Natural killer cell treated with Interleukin-12 subunit alpha and Interleukin-12 subunit beta and Interleukin-15 and Interleukin-18, amount 100 ng/mL, for 72 hours (primary cell): ENCODE results near the gene WDFY4. TPM values are rescaled to one million over a fixed set of nuclear protein-coding genes. Genes with fewer than 3 reads are reported as not detected.
A peak's percentile ranks its signal among the peaks of the same experiment; 100 is the strongest.

ENCODE experiments used
- ATAC-seq, 2 donors: fragments of 150-1000 bp; cut with Tn5 transposase in 1 of 2; sonication (Bioruptor Pico), chemical (Tn5 transposase) in 1 of 2; 2 replicates each; pipeline ENCODE4 v1.10.0; 2021
- DNase-seq: peaks from one replicate; pipeline ENCODE4 v3.0.0; 2022; ENCODE audit warnings: low spot score
- H3K27ac Mint-ChIP-seq, 2 donors: 1 replicate in 1 of 2; 2 replicates in 1 of 2; pipeline ENCODE4 v1.8.0; 2022; ENCODE audit warnings: mixed read lengths in 2 of 2, mild to moderate bottlenecking in 1 of 2, moderate library complexity in 1 of 2
- H3K27me3 Mint-ChIP-seq, 2 donors: 1 replicate in 1 of 2; 2 replicates in 1 of 2; pipeline ENCODE4 v1.8.0; 2022; ENCODE audit warnings: mixed read lengths in 2 of 2
- H3K36me3 Mint-ChIP-seq: one replicate; pipeline ENCODE4 v1.8.0; 2022; ENCODE audit warnings: mixed read lengths
- H3K4me1 Mint-ChIP-seq, 2 donors: 1 replicate in 1 of 2; 2 replicates in 1 of 2; pipeline ENCODE4 v1.8.0; 2022; ENCODE audit warnings: low read depth in 2 of 2, mixed read lengths in 2 of 2, mild to moderate bottlenecking in 1 of 2
- H3K4me3 Mint-ChIP-seq: one replicate; pipeline ENCODE4 v1.8.0; 2022; ENCODE audit warnings: mixed read lengths
- H3K9me3 Mint-ChIP-seq: 2 replicates; pipeline ENCODE4 v1.8.0; 2022; ENCODE audit warnings: mixed read lengths
- total RNA-seq, 2 donors: library from RNA; stranded (reverse); gene quantifications; one replicate each; pipeline ENCODE4 v1.2.3, GENCODE V29; 2022

WDFY4 gene
- total RNA-seq, 2 donors from 2014 or later, result 2.0 TPM; not detected in 1

DNA sequence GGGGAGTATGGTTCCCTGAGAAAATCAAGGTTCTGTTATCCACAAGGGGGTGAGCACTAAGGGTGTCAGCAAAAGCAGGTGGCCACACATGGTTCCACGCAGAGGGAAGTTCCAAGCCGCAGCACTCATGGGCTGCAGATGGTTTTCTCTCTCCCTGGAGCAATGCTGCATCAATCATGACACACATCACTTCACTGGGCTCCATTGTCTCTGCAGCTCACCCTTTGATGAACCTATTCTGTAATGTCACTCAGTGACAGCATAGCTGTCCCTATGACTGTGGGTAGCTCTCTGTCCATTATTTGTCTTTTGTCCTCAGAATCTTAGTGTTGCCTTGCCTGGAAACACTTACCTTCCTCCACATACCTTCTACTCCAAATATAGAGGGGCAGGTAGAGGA lies 220.2 kb downstream of the WDFY4 start:
- Mint-ChIP-seq H3K36me3 (no peaks in the 10 kb centered on the region), H3K9me3 (no peaks in the 10 kb centered on the region), H3K27ac (no peak overlapping the region), H3K4me3 (no peak overlapping the region), H3K4me1 (peaks cover 0 to 3% of the 10 kb centered on the region in 2 donors), H3K27me3 (peaks cover 8 to 9% of the 10 kb centered on the region in 2 donors)
- no peak for ATAC-seq
- no peak for DNase-seq

- no peaks in the 10 kb centered on the region for H3K36me3 Mint-ChIP-seq
- H3K27me3 Mint-ChIP-seq, result peaks cover 9 to 10% of the 10 kb centered on the region in 2 donors
- no peaks in the 10 kb centered on the region for H3K9me3 Mint-ChIP-seq
- H3K4me3 Mint-ChIP-seq, result no peak overlapping the region
- no peak overlapping the region for H3K27ac Mint-ChIP-seq
- peaks cover 0 to 3% of the 10 kb centered on the region in 2 donors for H3K4me1 Mint-ChIP-seq
- ATAC-seq, result peak in 1 of 2 donors; percentile 14
- DNase-seq, result no peak
Measured at GRCh38 chr10:48905311-48905710, 220.6 kb downstream of the WDFY4 start.

DNA sequence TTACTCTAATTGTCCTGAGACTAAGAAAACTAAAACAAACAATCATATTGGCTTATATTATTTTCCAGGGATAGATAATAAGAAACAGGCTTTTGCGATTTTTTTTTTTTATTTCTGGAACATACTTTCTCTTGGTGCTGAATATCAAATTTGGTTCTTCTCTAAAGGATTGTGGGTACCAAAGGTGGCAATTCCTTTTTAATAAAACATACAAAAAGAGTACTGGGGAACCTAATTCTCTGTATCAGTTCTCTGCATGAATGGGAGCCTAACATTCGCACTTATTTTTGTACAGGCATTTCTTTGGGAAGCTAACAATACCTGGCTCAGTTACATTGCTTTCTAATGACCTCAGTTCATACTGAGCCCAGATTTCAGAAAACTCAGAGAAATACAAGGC lies 222.2 kb downstream of the WDFY4 start:
- ATAC-seq (no peak), DNase-seq (no peak)
- Mint-ChIP-seq H3K36me3 (no peaks in the 10 kb centered on the region), H3K9me3 (no peaks in the 10 kb centered on the region), H3K27ac (no peak overlapping the region), H3K4me1 (peaks cover 0 to 3% of the 10 kb centered on the region in 2 donors), H3K4me3 (no peak overlapping the region), H3K27me3 (peaks cover 9 to 17% of the 10 kb centered on the region in 2 donors)

DNA sequence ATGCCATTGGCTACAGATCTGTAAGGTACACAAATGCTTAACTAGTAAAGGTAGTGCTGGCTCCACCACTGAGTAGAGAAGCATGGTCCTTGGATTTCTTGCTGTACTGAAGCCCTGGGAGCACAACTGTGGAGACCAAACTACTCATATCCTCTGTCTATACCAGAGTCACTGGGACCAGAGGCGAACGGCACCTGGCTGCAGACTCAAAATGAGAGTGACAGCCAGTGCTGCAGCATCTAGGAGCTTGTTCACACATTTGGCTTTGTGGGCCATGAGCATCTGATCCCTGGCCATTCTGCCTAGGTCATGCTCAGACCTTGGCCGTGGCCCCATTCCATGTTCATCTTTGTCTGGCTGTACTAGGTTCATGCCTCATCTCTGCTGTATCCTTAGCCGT lies 223.1 kb downstream of the WDFY4 start:
- Mint-ChIP-seq H3K9me3 (no peaks in the 10 kb centered on the region), H3K4me3 (no peak overlapping the region), H3K27ac (no peak overlapping the region), H3K36me3 (no peaks in the 10 kb centered on the region), H3K4me1 (peaks cover 0 to 3% of the 10 kb centered on the region in 2 donors), H3K27me3 (peaks cover 9 to 17% of the 10 kb centered on the region in 2 donors)
- DNase-seq, result no peak
- peak in 1 of 2 donors; percentile 22 for ATAC-seq

DNA sequence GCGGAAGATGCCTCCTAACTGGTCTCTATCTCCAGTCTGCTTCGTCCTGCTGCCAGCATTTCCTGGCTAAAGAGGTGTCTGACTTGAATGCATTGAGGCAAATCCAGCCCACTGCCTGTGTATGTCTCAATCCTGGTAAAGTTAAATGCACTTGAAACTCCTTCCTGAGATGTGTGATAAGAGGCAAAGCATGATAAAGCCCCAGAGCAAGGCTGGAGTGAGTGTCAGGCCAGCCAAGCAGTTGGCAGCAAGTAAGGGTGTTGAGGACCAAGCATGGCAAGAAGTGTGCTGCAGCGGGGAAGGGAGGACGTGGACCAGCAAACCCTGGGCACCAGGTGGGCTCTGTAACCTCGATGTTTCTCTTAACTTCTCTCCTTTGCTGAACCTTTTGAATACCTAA lies 225.9 kb downstream of the WDFY4 start:
- Mint-ChIP-seq H3K4me1 (peaks cover 0 to 3% of the 10 kb centered on the region in 2 donors), H3K36me3 (no peaks in the 10 kb centered on the region), H3K27ac (no peak overlapping the region), H3K9me3 (no peaks in the 10 kb centered on the region), H3K4me3 (no peak overlapping the region), H3K27me3 (peaks cover 6 to 9% of the 10 kb centered on the region in 2 donors)
- ATAC-seq (no peak), DNase-seq (no peak)

GRCh38 chr10:48913674-48914073 lies 229.0 kb downstream of the WDFY4 start:
- Mint-ChIP-seq H3K36me3 (no peaks in the 10 kb centered on the region), H3K9me3 (no peaks in the 10 kb centered on the region), H3K4me1 (no peaks in the 10 kb centered on the region), H3K27ac (no peak overlapping the region), H3K27me3 (peaks cover 10 to 28% of the 10 kb centered on the region in 2 donors), H3K4me3 (no peak overlapping the region)
- ATAC-seq (no peak), DNase-seq (no peak)

DNA sequence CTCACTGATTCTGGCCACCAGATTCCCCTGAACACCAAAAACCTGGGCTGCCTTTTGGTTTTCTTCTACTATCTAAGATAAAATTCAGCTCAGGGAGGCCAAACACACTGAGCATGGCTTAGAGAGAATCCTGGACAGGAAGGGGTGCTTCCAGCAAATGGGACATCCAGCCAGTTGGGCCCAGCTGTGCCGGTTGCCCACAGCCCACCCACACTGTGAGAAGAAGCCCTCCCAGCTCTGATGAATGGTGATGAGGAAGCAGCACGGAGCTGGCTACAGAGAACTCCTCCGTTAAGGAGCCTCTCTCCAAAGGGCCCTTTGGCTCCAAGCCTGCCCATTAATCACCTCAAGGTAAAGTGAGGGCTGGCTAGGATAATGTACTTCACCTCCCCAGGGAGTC lies 239.1 kb downstream of the WDFY4 start:
- Mint-ChIP-seq H3K27ac (no peak overlapping the region), H3K4me3 (no peak overlapping the region), H3K27me3 (peaks cover 4 to 30% of the 10 kb centered on the region in 2 donors), H3K9me3 (no peaks in the 10 kb centered on the region), H3K36me3 (no peaks in the 10 kb centered on the region), H3K4me1 (no peaks in the 10 kb centered on the region)
- ATAC-seq, result no peak
- no peak for DNase-seq

- Mint-ChIP-seq H3K9me3 (no peaks in the 10 kb centered on the region), H3K27ac (no peak overlapping the region)
- no peak for ATAC-seq
Measured at GRCh38 chr10:48924988-48925387, 240.3 kb downstream of the WDFY4 start.

DNA sequence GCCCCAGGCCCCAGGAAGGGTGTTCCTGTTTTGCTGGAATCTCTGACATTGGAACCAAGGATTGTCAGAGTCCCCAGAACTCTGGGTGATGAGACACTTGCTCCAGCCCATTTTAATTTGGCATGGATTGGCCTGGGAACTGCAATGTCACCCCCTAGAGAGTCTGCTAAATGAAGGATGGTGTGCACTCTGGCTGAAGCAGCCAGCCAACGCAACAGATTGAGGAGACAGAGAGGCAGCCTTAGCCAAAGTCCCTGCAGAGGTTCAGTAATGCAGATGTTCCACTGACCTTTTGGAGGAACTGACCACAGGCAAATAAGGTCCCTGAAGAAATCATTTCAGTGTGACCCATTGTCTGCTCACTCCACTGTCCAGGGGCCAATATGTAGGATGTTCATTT lies 241.6 kb downstream of the WDFY4 start:
- no peak for DNase-seq
- H3K27ac Mint-ChIP-seq, result no peak overlapping the region
- no peak for ATAC-seq
- H3K9me3 Mint-ChIP-seq, result no peaks in the 10 kb centered on the region
- H3K36me3 Mint-ChIP-seq, result no peaks in the 10 kb centered on the region
- H3K4me3 Mint-ChIP-seq, result no peak overlapping the region
- no peaks in the 10 kb centered on the region for H3K4me1 Mint-ChIP-seq
- H3K27me3 Mint-ChIP-seq, result peaks cover 4 to 28% of the 10 kb centered on the region in 2 donors

More at GRCh38 chr10:48924988-48925387, 240.3 kb downstream of the WDFY4 start:
- H3K36me3 Mint-ChIP-seq, result no peaks in the 10 kb centered on the region
- H3K27me3 Mint-ChIP-seq, result peaks cover 4 to 24% of the 10 kb centered on the region in 2 donors
- H3K4me1 Mint-ChIP-seq, result no peaks in the 10 kb centered on the region
- DNase-seq, result no peak
- no peak overlapping the region for H3K4me3 Mint-ChIP-seq

GRCh38 chr10:48926764-48927540 lies 242.3 kb downstream of the WDFY4 start:
- Mint-ChIP-seq H3K36me3 (no peaks in the 10 kb centered on the region), H3K4me1 (no peaks in the 10 kb centered on the region), H3K4me3 (no peak overlapping the region), H3K27me3 (peaks cover 4 to 21% of the 10 kb centered on the region in 2 donors), H3K9me3 (no peaks in the 10 kb centered on the region), H3K27ac (no peak overlapping the region)
- DNase-seq (no peak), ATAC-seq (no peak)

GRCh38 chr10:48929413-48929990 lies 244.8 kb downstream of the WDFY4 start:
- Mint-ChIP-seq H3K4me1 (no peaks in the 10 kb centered on the region), H3K9me3 (no peaks in the 10 kb centered on the region), H3K27ac (no peak overlapping the region), H3K27me3 (peaks cover 4 to 16% of the 10 kb centered on the region in 2 donors), H3K36me3 (no peaks in the 10 kb centered on the region), H3K4me3 (no peak overlapping the region)
- ATAC-seq (no peak), DNase-seq (no peak)

DNA sequence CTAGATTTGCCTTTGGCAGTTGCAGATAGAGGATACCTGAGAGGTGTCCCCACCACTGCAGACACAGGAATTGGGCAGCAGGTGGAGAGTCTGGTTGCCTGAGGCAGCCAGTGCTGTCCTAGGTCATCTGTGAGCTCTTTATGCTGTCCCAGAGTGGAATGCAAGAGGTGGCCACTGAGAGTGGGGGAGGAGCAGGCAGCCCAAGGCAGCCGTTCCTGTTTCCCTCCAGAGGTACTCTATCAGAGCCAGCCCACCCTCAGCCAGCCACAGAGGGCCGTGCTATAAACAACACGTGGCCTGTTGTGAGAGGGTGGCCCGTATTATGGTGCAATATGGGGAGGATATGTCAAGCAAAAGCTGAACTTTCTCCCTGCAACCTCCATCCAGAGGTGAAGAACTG lies 246.5 kb downstream of the WDFY4 start:
- no peaks in the 10 kb centered on the region for H3K36me3 Mint-ChIP-seq
- H3K4me1 Mint-ChIP-seq, result no peaks in the 10 kb centered on the region
- no peaks in the 10 kb centered on the region for H3K9me3 Mint-ChIP-seq
- no peak overlapping the region for H3K4me3 Mint-ChIP-seq
- H3K27me3 Mint-ChIP-seq, result peaks cover 4 to 16% of the 10 kb centered on the region in 2 donors
- no peak overlapping the region for H3K27ac Mint-ChIP-seq
- DNase-seq, result no peak
- ATAC-seq, result no peak

GRCh38 chr10:48932831-48933664 lies 248.4 kb downstream of the WDFY4 start:
- Mint-ChIP-seq H3K36me3 (no peaks in the 10 kb centered on the region), H3K27ac (no peak overlapping the region), H3K9me3 (no peaks in the 10 kb centered on the region), H3K27me3 (peaks cover 4 to 16% of the 10 kb centered on the region in 2 donors), H3K4me1 (no peaks in the 10 kb centered on the region), H3K4me3 (no peak overlapping the region)
- DNase-seq (no peak), ATAC-seq (peak in 1 of 2 donors; percentile 9)
